Measurements from ENCODE around the gene FXYD6. TPM values are rescaled to one million over a fixed set of nuclear protein-coding genes. Genes with fewer than 3 reads are reported as not detected.

The FXYD6 gene
- total and polyA plus RNA-seq, 2 donors from 2014 or later, result 57.8 to 62.7 TPM

DNA sequence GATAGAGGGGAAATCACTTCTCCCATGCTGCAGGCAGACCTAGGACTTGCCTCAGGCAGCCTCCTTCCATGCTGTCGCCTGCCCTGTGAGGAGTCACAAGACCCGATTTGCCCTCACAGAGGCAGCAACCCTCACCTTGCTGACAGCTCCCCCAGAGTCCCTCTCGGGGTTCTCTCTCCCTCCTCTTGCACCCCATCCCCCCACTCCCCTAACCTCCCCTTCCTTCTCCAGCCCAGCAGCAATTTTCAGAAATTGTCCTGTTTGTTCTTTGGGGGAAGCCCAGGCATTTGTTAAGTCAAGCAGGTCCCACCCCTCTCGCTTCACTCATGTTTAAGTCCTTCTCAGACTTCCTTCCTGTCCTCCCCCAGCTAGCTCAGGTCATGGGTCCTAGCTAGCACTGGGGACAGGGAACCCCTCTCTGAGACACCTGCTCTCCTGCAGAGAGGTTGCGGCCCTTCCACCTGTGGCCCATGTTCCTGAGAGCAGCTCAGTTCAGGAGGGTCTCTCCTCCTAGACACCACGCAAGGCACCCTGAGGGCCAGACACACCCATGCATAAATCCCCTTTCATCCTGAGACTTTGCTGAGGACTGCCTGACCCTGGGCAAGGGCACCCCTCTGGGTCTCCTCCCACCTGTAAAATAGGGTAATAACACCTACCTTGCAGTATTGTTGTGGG lies 45.6 kb downstream of the FXYD6 start:
- FAIRE-seq (no peak), DNase-seq (peak in 4 of 5 donors; percentile 9 to 41 (median 30))
- H3K27me3 ChIP-seq (ENCODE audit: control insufficient read depth, insufficient read depth, low read length), result no peaks in the 10 kb centered on the region
- peak overlapping the region; percentile 93 to 97 for H3K27ac ChIP-seq (ENCODE audit: low read depth in 2 of 2, low read length in 2 of 2)
- TF ChIP-seq CTCF (IDR thresholded peaks at IDR 0.05; ENCODE audit: borderline replicate concordance, extremely low read depth, insufficient read depth), result no peak
- H3K36me3 ChIP-seq (ENCODE audit: control insufficient read depth in 2 of 3, insufficient read depth in 3 of 3, low read length in 3 of 3), result peaks cover 0 to 4% (median 0%) of the 10 kb centered on the region in 3 donors
- peak overlapping the region in 2 of 3 donors; percentile 36 to 74 for H3K4me3 ChIP-seq (ENCODE audit: low read length in 3 of 3)
- H3K9ac ChIP-seq (ENCODE audit: low read length in 3 of 3), result peak overlapping the region in 2 of 3 donors; percentile 66 to 91
- H3K4me1 ChIP-seq (ENCODE audit: control insufficient read depth in 2 of 3, insufficient read depth in 2 of 3, low read depth in 1 of 3, low read length in 3 of 3), result peaks cover 5 to 43% (median 26%) of the 10 kb centered on the region in 3 donors
- intact Hi-C loops (cut with DNase I), result no loop called here
- H3K9me3 ChIP-seq (ENCODE audit: control insufficient read depth in 2 of 3, insufficient read depth in 1 of 3, low read length in 3 of 3), result no peaks in the 10 kb centered on the region

GRCh38 chr11:117830072-117830471 lies 46.4 kb downstream of the FXYD6 start:
- no peak for TF ChIP-seq CTCF (IDR thresholded peaks at IDR 0.05; ENCODE audit: borderline replicate concordance, extremely low read depth, insufficient read depth)
- Histone ChIP-seq H3K36me3 (ENCODE audit: control insufficient read depth in 2 of 3, insufficient read depth in 3 of 3, low read length in 3 of 3) (peaks cover 0 to 4% (median 0%) of the 10 kb centered on the region in 3 donors), H3K27me3 (ENCODE audit: control insufficient read depth, insufficient read depth, low read length) (no peaks in the 10 kb centered on the region), H3K9ac (ENCODE audit: low read length in 3 of 3) (peak overlapping the region in 1 of 3 donors; percentile 91), H3K27ac (ENCODE audit: low read depth in 2 of 2, low read length in 2 of 2) (peak overlapping the region; percentile 93 to 97), H3K4me3 (ENCODE audit: low read length in 3 of 3) (peak overlapping the region in 2 of 3 donors; percentile 36 to 74), H3K9me3 (ENCODE audit: control insufficient read depth in 2 of 3, insufficient read depth in 1 of 3, low read length in 3 of 3) (no peaks in the 10 kb centered on the region), H3K4me1 (ENCODE audit: control insufficient read depth in 2 of 3, insufficient read depth in 2 of 3, low read depth in 1 of 3, low read length in 3 of 3) (peaks cover 5 to 48% (median 33%) of the 10 kb centered on the region in 3 donors)
- no peak for FAIRE-seq
- peak in 3 of 5 donors; percentile 8 to 70 (median 28) for DNase-seq
- intact Hi-C loops (cut with DNase I), result no loop called here

DNA sequence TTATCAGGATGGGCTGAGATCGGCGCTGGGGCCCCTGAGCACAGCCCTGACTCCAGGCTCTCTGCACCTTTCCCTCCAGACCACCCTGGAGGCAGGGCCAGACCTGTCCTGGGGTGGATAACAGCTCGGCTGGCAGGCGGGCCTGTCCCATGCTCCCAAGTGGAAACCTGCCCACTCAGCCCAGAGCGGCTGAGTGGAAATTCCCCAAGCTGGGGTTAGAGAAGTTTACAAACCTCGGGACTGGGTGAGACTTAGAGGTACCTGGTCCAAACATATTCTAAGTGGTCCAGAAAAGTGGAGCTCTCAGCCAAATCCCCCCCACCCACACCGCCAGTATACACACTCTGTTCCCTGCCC lies 47.1 kb downstream of the FXYD6 start:
- FAIRE-seq (no peak), DNase-seq (peak in 3 of 5 donors; percentile 7 to 85 (median 29))
- Histone ChIP-seq H3K4me1 (ENCODE audit: control insufficient read depth in 2 of 3, insufficient read depth in 2 of 3, low read depth in 1 of 3, low read length in 3 of 3) (peaks cover 5 to 49% (median 35%) of the 10 kb centered on the region in 3 donors), H3K27me3 (ENCODE audit: control insufficient read depth, insufficient read depth, low read length) (no peaks in the 10 kb centered on the region), H3K36me3 (ENCODE audit: control insufficient read depth in 2 of 3, insufficient read depth in 3 of 3, low read length in 3 of 3) (peaks cover 0 to 4% (median 0%) of the 10 kb centered on the region in 3 donors), H3K27ac (ENCODE audit: low read depth in 2 of 2, low read length in 2 of 2) (peak overlapping the region; percentile 93 to 97), H3K4me3 (ENCODE audit: low read length in 3 of 3) (peak overlapping the region in 2 of 3 donors; percentile 28 to 74), H3K9me3 (ENCODE audit: control insufficient read depth in 2 of 3, insufficient read depth in 1 of 3, low read length in 3 of 3) (no peaks in the 10 kb centered on the region), H3K9ac (ENCODE audit: low read length in 3 of 3) (peak overlapping the region in 1 of 3 donors; percentile 91)
- intact Hi-C loops (cut with DNase I), result no loop called here
- TF ChIP-seq CTCF (IDR thresholded peaks at IDR 0.05; ENCODE audit: borderline replicate concordance, extremely low read depth, insufficient read depth), result no peak
